HCT116 (cell line): ENCODE results near the gene RASA2. TPM values are rescaled to one million over a fixed set of nuclear protein-coding genes. Genes with fewer than 3 reads are reported as not detected.

Experiments
- ATAC-seq: fragments of 200-7000 bp; cut with Tn5 transposase; 2 replicates; pipeline ENCODE4 v1.9.1; 2020; ENCODE audit warnings: mild to moderate bottlenecking, moderate library complexity
- BruUV-seq: library from RNA; stranded (reverse); fragments of 400-500 nt; replicated peaks from 2 replicates; lab custom pipeline; 2021; lab: Mats Ljungman, UMichigan
- CTCF ChIA-PET: fragments of 300-600 bp; sonication (Branson Sonifier 250); formaldehyde crosslinking; loops from one replicate; lab custom pipeline; 2021; ENCODE audit warnings: antibody characterized with exemption; lab: Charles Lee
- POLR2A ChIA-PET: fragments of 300-600, 350-600 bp; sonication (Branson Sonifier 250); formaldehyde crosslinking; loops from one replicate; lab custom pipeline; 2021; ENCODE audit warnings: antibody characterized with exemption; lab: Charles Lee
- RAD21 ChIA-PET, 2 experiments: fragments of 300-600 bp; sonication (Branson Sonifier 250); formaldehyde crosslinking; loops; one replicate each; lab custom pipeline; 2023; ENCODE audit warnings: low total read pairs in 2 of 2; ENCODE audit not compliant: uncharacterized antibody in 2 of 2, unreplicated experiment in 2 of 2, low non-redundant PET in 1 of 2; lab: Charles Lee
- DNase-seq: peaks from one replicate; pipeline ENCODE4 v3.0.0-alpha.2; 2010; ENCODE audit warnings: low read depth, low spot score
- H2AFZ ChIP-seq: fragments of 200-600 bp; shearing (Covaris generic), sonication (generic); 2 replicates; pipeline ENCODE4 v1.6.1; 2017; ENCODE audit warnings: low read depth, mixed run types, mixed read lengths, antibody characterized with exemption, low read length; ENCODE audit not compliant: poor library complexity, severe bottlenecking
- H3K27ac ChIP-seq: 2 replicates; pipeline ENCODE4 v1.5.1; 2012; ENCODE audit warnings: low read depth, low read length
- H3K27me3 ChIP-seq: fragments of 200-600 bp; sonication (generic); 2 replicates; pipeline ENCODE4 v1.6.1; 2016; ENCODE audit warnings: mixed run types, low read length, mixed read lengths; ENCODE audit not compliant: insufficient read depth
- H3K36me3 ChIP-seq, 2 experiments: fragments of 200-500 bp in 1 of 2; fragments of 200-600 bp in 1 of 2; sonication (Bioruptor generic) in 1 of 2; sonication (generic) in 1 of 2; 2 replicates each; pipeline versions ENCODE4 v1.5.1 to v1.6.1; 2014 to 2016; ENCODE audit warnings: low read length in 2 of 2, inconsistent platforms in 1 of 2, mixed read lengths in 1 of 2, mixed run types in 1 of 2; ENCODE audit not compliant: insufficient read depth in 2 of 2, control insufficient read depth in 1 of 2
- H3K4me1 ChIP-seq, 2 experiments: fragments of 200-600 bp in 1 of 2; sonication (generic) in 1 of 2; 2 replicates each; pipeline versions ENCODE4 v1.5.1 to v1.6.1; 2012 to 2017; ENCODE audit warnings: low read length in 2 of 2, inconsistent platforms in 1 of 2, mild to moderate bottlenecking in 1 of 2, mixed read lengths in 1 of 2, mixed run types in 1 of 2, moderate library complexity in 1 of 2; ENCODE audit not compliant: insufficient read depth in 2 of 2, control insufficient read depth in 1 of 2
- H3K4me2 ChIP-seq: fragments of 200-600 bp; sonication (generic); 2 replicates; pipeline ENCODE4 v1.6.1; 2017; ENCODE audit warnings: mixed run types, low read length, mixed read lengths
- H3K4me3 ChIP-seq, 2 experiments: fragments of 200-600 bp in 1 of 2; sonication (generic) in 1 of 2; replicated peaks in 1 of 2; 2 replicates each; pipeline ENCODE4 v1.5.1; 2011 to 2016; ENCODE audit warnings: low read length in 2 of 2, control low read depth in 1 of 2, low read depth in 1 of 2, mild to moderate bottlenecking in 1 of 2, mixed read lengths in 1 of 2, mixed run types in 1 of 2
- H3K79me2 ChIP-seq: fragments of 200-600 bp; sonication (generic); 2 replicates; pipeline ENCODE4 v1.6.1; 2017; ENCODE audit warnings: mild to moderate bottlenecking, mixed run types, low read length, moderate library complexity, mixed read lengths; ENCODE audit not compliant: insufficient read depth
- H3K9ac ChIP-seq: fragments of 200-600 bp; sonication (generic); 2 replicates; pipeline ENCODE4 v1.6.1; 2016; ENCODE audit warnings: low read length, mixed read lengths
- H3K9me2 ChIP-seq: fragments of 200-600 bp; sonication (generic), shearing (Covaris generic); 2 replicates; pipeline ENCODE4 v1.6.1; 2017; ENCODE audit warnings: mixed run types, mild to moderate bottlenecking, moderate library complexity; ENCODE audit not compliant: insufficient read depth
- H3K9me3 ChIP-seq, 2 experiments: fragments of 200-500 bp in 1 of 2; fragments of 200-600 bp in 1 of 2; sonication (Bioruptor generic) in 1 of 2; sonication (generic) in 1 of 2; 2 replicates each; pipeline ENCODE4 v1.6.1; 2014 to 2017; ENCODE audit warnings: low read length in 2 of 2, mixed read lengths in 2 of 2, inconsistent platforms in 1 of 2, low read depth in 1 of 2, mild to moderate bottlenecking in 1 of 2, mixed run types in 1 of 2, moderate library complexity in 1 of 2; ENCODE audit not compliant: control insufficient read depth in 1 of 2, insufficient read depth in 1 of 2
- H4K20me1 ChIP-seq: fragments of 200-600 bp; sonication (generic), shearing (Covaris generic); 2 replicates; pipeline ENCODE4 v1.6.1; 2017; ENCODE audit warnings: mixed run types, mild to moderate bottlenecking, moderate library complexity; ENCODE audit not compliant: insufficient read depth
- CTCF ChIP-seq, 3 experiments: fragments of 200-600 bp in 1 of 3; sonication (generic) in 1 of 3; IDR thresholded peaks in 2 of 3; conservative IDR thresholded peaks in 1 of 3; 2 replicates each; pipeline ENCODE4 v1.5.1; 2012 to 2017; ENCODE audit warnings: low read depth in 2 of 3, low read length in 2 of 3, antibody characterized with exemption in 1 of 3, borderline replicate concordance in 1 of 3, control low read depth in 1 of 3, mild to moderate bottlenecking in 1 of 3, mixed read lengths in 1 of 3, mixed run types in 1 of 3, moderate library complexity in 1 of 3; ENCODE audit not compliant: insufficient read depth in 1 of 3
- JUND ChIP-seq: IDR thresholded peaks from 2 replicates; pipeline ENCODE4 v1.6.1; 2012
- MAX ChIP-seq: IDR thresholded peaks from 2 replicates; pipeline ENCODE4 v1.6.1; 2012
- RAD21 ChIP-seq: IDR thresholded peaks from 2 replicates; pipeline ENCODE4 v1.6.1; 2012; ENCODE audit warnings: low read depth, mild to moderate bottlenecking
- REST ChIP-seq: IDR thresholded peaks from 2 replicates; pipeline ENCODE4 v1.6.1; 2012; ENCODE audit warnings: low read depth
- SRF ChIP-seq: IDR thresholded peaks from 2 replicates; pipeline ENCODE4 v1.6.1; 2012; ENCODE audit warnings: low read depth
- intact Hi-C: fragments of 100-400 bp; cut with micrococcal nuclease; formaldehyde crosslinking; loops from 2 replicates; pipeline ENCODE4 v1.10.0; 2022
- total RNA-seq: library from RNA; stranded (reverse); gene quantifications from one replicate; pipeline ENCODE4 v1.2.1, GENCODE V29; 2021; ENCODE audit not compliant: unreplicated experiment

Gene RASA2
- total RNA-seq, 1 experiment from 2014 or later = 12.8 TPM

GRCh38 chr3:141561426-141562034 lies 74.7 kb downstream of the RASA2 start:
- Histone ChIP-seq H4K20me1 (no peaks in the 10 kb centered on the region), H3K36me3 (peaks cover 0 to 2% of the 10 kb centered on the region in 2 experiments; a peak in 1 of 4 replicates), H3K4me1 (no peaks in the 10 kb centered on the region), H2AFZ (no peak overlapping the region), H3K4me3 (no peak overlapping the region), H3K9ac (no peak overlapping the region), H3K79me2 (no peaks in the 10 kb centered on the region), H3K27ac (no peak overlapping the region), H3K4me2 (no peak overlapping the region), H3K27me3 (no peaks in the 10 kb centered on the region), H3K9me3 (no peaks in the 10 kb centered on the region), H3K9me2 (no peaks in the 10 kb centered on the region)
- BruUV-seq = no TSS peak
- TF ChIP-seq RAD21 = peak; percentile 96
- TF ChIP-seq JUND = no peak
- peak; percentile 89 to 96 (median 94) for TF ChIP-seq CTCF (IDR thresholded peaks at IDR 0.05 in 2 of 3, conservative IDR thresholded peaks at IDR 0.05 in 1 of 3; ENCODE audit: borderline replicate concordance in 1 of 3, insufficient read depth in 1 of 3, low read depth in 2 of 3, low read length in 2 of 3)
- 0 out of 2 replicates have a peak, but pooled peaks have one; percentile 16 for TF ChIP-seq SRF
- TF ChIP-seq REST = no peak
- no peak for TF ChIP-seq MAX
- CTCF ChIA-PET = interaction anchor here (0.7 to 4.6 kb wide), 16 partner anchors 9 to 257 kb away, joined by 3 to 87 read pairs (median 6); no protein-coding TSS in a partner anchor
- ATAC-seq (no peak), DNase-seq (peak; percentile 58)
- intact Hi-C loops = loop anchor here (1.0 to 2.0 kb wide), 3 partner anchors 101 to 259 kb away; no protein-coding TSS in a partner anchor
- POLR2A ChIA-PET = interaction anchor here (0.6 kb wide), 1 partner anchor 250 kb away, joined by 4 read pairs; no protein-coding TSS in a partner anchor
- RAD21 ChIA-PET = interaction anchor here (1.0 to 1.7 kb wide), 2 partner anchors 101 to 102 kb away, joined by 7 to 9 read pairs; no protein-coding TSS in a partner anchor
